Muscle of leg (tissue), 11 donors: ENCODE data around the gene DES. TPM values are rescaled to one million over a fixed set of nuclear protein-coding genes. Genes with fewer than 3 reads are reported as not detected.

Experiments
- DNase-seq: peaks from one replicate; pipeline ENCODE4 v3.0.0; 2013
- H3K27ac ChIP-seq: one replicate; pipeline ENCODE4 v1.5.1; 2013; ENCODE audit warnings: mild to moderate bottlenecking, low read length, control low read depth
- H3K27me3 ChIP-seq: one replicate; pipeline ENCODE4 v1.6.1; 2013; ENCODE audit warnings: low read length; ENCODE audit not compliant: control insufficient read depth, insufficient read depth
- H3K36me3 ChIP-seq: one replicate; pipeline ENCODE4 v1.6.1; 2013; ENCODE audit warnings: low read length; ENCODE audit not compliant: control insufficient read depth, insufficient read depth
- H3K4me1 ChIP-seq: one replicate; pipeline ENCODE4 v1.6.1; 2013; ENCODE audit warnings: low read length; ENCODE audit not compliant: control insufficient read depth, insufficient read depth
- H3K4me3 ChIP-seq: one replicate; pipeline ENCODE4 v1.5.1; 2013; ENCODE audit warnings: low read length, control low read depth
- H3K9me3 ChIP-seq: replicated peaks from 2 replicates; pipeline ENCODE4 v1.6.1; 2013; ENCODE audit warnings: low read depth, low read length; ENCODE audit not compliant: control insufficient read depth
- WGBS: methylation state at CpG from one replicate; pipeline ENCODE4 v1.1.5; 2013; ENCODE audit warnings: missing lambda C conversion rate; ENCODE audit not compliant: insufficient coverage; 5-methylcytosine and 5-hydroxymethylcytosine counted together
- polyA plus RNA-seq, 8 donors: library from polyadenylated mRNA; unstranded; fragments of 120-200 nt; gene quantifications; one replicate each; pipeline versions ENCODE4 v1.2.1 to v1.2.3, GENCODE V29; 2013; ENCODE audit warnings: inconsistent platforms in 1 of 8, low replicate concordance in 1 of 8; ENCODE audit not compliant: insufficient read length in 8 of 8, insufficient read depth in 1 of 8
- total RNA-seq: library from RNA; stranded (reverse); fragments of 120-200 nt; gene quantifications from one replicate; pipeline ENCODE4 v1.2.4, GENCODE V29; 2013

DES gene
- total and polyA plus RNA-seq, 9 donors = 2,139 to 4,335 (median 3,834) TPM

GRCh38 chr2:219416235-219416602, 2.0 kb upstream of the DES start:
- Histone ChIP-seq H3K36me3 (peaks cover 20% of the 10 kb centered on the region), H3K27ac (peak overlapping the region; percentile 95), H3K4me3 (no peak overlapping the region), H3K9me3 (no peaks in the 10 kb centered on the region), H3K27me3 (peaks cover 19% of the 10 kb centered on the region), H3K4me1 (peaks cover 40% of the 10 kb centered on the region)
- no peak for DNase-seq
- WGBS = no CpG with 5 or more reads among the region's 3 CpGs

- H3K9me3 ChIP-seq = no peaks in the 10 kb centered on the region
- no peak for DNase-seq
- H3K4me3 ChIP-seq = no peak overlapping the region
- 92% methylated on average over 2 of the region's 4 CpGs for WGBS
- H3K36me3 ChIP-seq = peaks cover 23% of the 10 kb centered on the region
- H3K4me1 ChIP-seq = peaks cover 40% of the 10 kb centered on the region
- peak overlapping the region; percentile 95 for H3K27ac ChIP-seq
- peaks cover 19% of the 10 kb centered on the region for H3K27me3 ChIP-seq
Observed at GRCh38 chr2:219416938-219417337, 1.2 kb upstream of the DES start.

- peaks cover 25% of the 10 kb centered on the region for H3K36me3 ChIP-seq
- WGBS = 80% methylated on average over 4 of the region's 9 CpGs
- peaks cover 19% of the 10 kb centered on the region for H3K27me3 ChIP-seq
- H3K27ac ChIP-seq = peak overlapping the region; percentile 95
- no peaks in the 10 kb centered on the region for H3K9me3 ChIP-seq
- peak overlapping the region; percentile 6 for H3K4me3 ChIP-seq
- H3K4me1 ChIP-seq = peaks cover 40% of the 10 kb centered on the region
- DNase-seq = peak; percentile 80
Observed at GRCh38 chr2:219417374-219417773, 803 bp upstream of the DES start.

GRCh38 chr2:219419012-219419324, 791 bp downstream of the DES start:
- Histone ChIP-seq H3K4me1 (peaks cover 49% of the 10 kb centered on the region), H3K9me3 (no peaks in the 10 kb centered on the region), H3K27me3 (peaks cover 19% of the 10 kb centered on the region), H3K27ac (peak overlapping the region; percentile 91), H3K4me3 (peak overlapping the region; percentile 72), H3K36me3 (peaks cover 36% of the 10 kb centered on the region)
- DNase-seq = no peak
- 34% methylated on average over 6 of the region's 12 CpGs for WGBS

- H3K36me3 ChIP-seq = peaks cover 42% of the 10 kb centered on the region
- 80% methylated on average over 4 of the region's 9 CpGs for WGBS
- peak overlapping the region; percentile 91 for H3K27ac ChIP-seq
- H3K27me3 ChIP-seq = peaks cover 19% of the 10 kb centered on the region
- H3K4me3 ChIP-seq = peak overlapping the region; percentile 72
- H3K4me1 ChIP-seq = peaks cover 54% of the 10 kb centered on the region
- no peak for DNase-seq
- H3K9me3 ChIP-seq = no peaks in the 10 kb centered on the region
Observed at GRCh38 chr2:219419331-219420197, 1.4 kb downstream of the DES start.

GRCh38 chr2:219420687-219421086, 2.5 kb downstream of the DES start:
- peak; percentile 2 for DNase-seq
- Histone ChIP-seq H3K27me3 (peaks cover 19% of the 10 kb centered on the region), H3K4me1 (peaks cover 52% of the 10 kb centered on the region), H3K27ac (peak overlapping the region; percentile 91), H3K9me3 (no peaks in the 10 kb centered on the region), H3K36me3 (peaks cover 51% of the 10 kb centered on the region), H3K4me3 (peak overlapping the region; percentile 72)
- 98% methylated on average over 6 of the region's 8 CpGs for WGBS

- Histone ChIP-seq H3K27me3 (peaks cover 19% of the 10 kb centered on the region), H3K4me3 (peak overlapping the region; percentile 72), H3K4me1 (peaks cover 47% of the 10 kb centered on the region), H3K36me3 (peaks cover 58% of the 10 kb centered on the region), H3K9me3 (no peaks in the 10 kb centered on the region), H3K27ac (peak overlapping the region; percentile 91)
- peak; percentile 1 for DNase-seq
- 87% methylated on average over 13 of the region's 17 CpGs for WGBS
Observed at GRCh38 chr2:219421323-219421722, 3.1 kb downstream of the DES start.

GRCh38 chr2:219422952-219423534, 4.9 kb downstream of the DES start:
- Histone ChIP-seq H3K9me3 (no peaks in the 10 kb centered on the region), H3K27me3 (peaks cover 19% of the 10 kb centered on the region), H3K27ac (peak overlapping the region; percentile 47), H3K4me3 (peak overlapping the region; percentile 21), H3K36me3 (peaks cover 64% of the 10 kb centered on the region), H3K4me1 (peaks cover 30% of the 10 kb centered on the region)
- no peak for DNase-seq
- 92% methylated on average over 5 of the region's 8 CpGs for WGBS

- H3K27me3 ChIP-seq = peaks cover 15% of the 10 kb centered on the region
- 46% methylated on average over 6 of the region's 14 CpGs for WGBS
- peak overlapping the region; percentile 42 for H3K27ac ChIP-seq
- no peaks in the 10 kb centered on the region for H3K9me3 ChIP-seq
- H3K36me3 ChIP-seq = peaks cover 64% of the 10 kb centered on the region
- peaks cover 26% of the 10 kb centered on the region for H3K4me1 ChIP-seq
- no peak overlapping the region for H3K4me3 ChIP-seq
- no peak for DNase-seq
Observed at GRCh38 chr2:219423652-219424377, 5.6 kb downstream of the DES start.
